Chondrocyte (in vitro differentiated cells): ENCODE measurements around the gene TAF1D. TPM values are rescaled to one million over a fixed set of nuclear protein-coding genes. Genes with fewer than 3 reads are reported as not detected.

ENCODE experiments used
- DNase-seq: peaks from one replicate; pipeline ENCODE4 v3.0.0; 2021; ENCODE audit warnings: mixed read lengths, low spot score
- H3K27ac Mint-ChIP-seq: one replicate; pipeline ENCODE4 v1.8.0; 2021; ENCODE audit warnings: mild to moderate bottlenecking, moderate library complexity, mixed read lengths; ENCODE audit not compliant: unreplicated experiment
- H3K27me3 Mint-ChIP-seq: 2 replicates; pipeline ENCODE4 v1.8.0; 2021; ENCODE audit warnings: low read depth, mixed read lengths
- H3K36me3 Mint-ChIP-seq: 2 replicates; pipeline ENCODE4 v1.8.0; 2021; ENCODE audit warnings: low read depth, mixed read lengths
- H3K4me1 Mint-ChIP-seq: 2 replicates; pipeline ENCODE4 v1.8.0; 2021; ENCODE audit warnings: low read depth, mild to moderate bottlenecking, mixed read lengths
- H3K4me3 Mint-ChIP-seq: one replicate; pipeline ENCODE4 v1.8.0; 2021; ENCODE audit warnings: mild to moderate bottlenecking, moderate library complexity, mixed read lengths; ENCODE audit not compliant: unreplicated experiment
- H3K9me3 Mint-ChIP-seq: 2 replicates; pipeline ENCODE4 v1.8.0; 2021; ENCODE audit warnings: low read depth, mixed read lengths
- microRNA-seq: library from miRNA; unstranded; fragments of <30 nt; microRNA quantifications from one replicate; pipeline ENCODE4 v1.2.0, GENCODE V29; 2020; ENCODE audit warnings: borderline number of aligned reads
- total RNA-seq: library from RNA; stranded (reverse); gene quantifications from 3 replicates; pipeline ENCODE4 v1.2.1, GENCODE V29; 2021
- TF ChIP-seq, protein P1 (sequence below): fragments of 200-600 bp; sonication (generic); IDR thresholded peaks from 2 replicates; pipeline ENCODE4 v1.5.0; 2021; ENCODE audit warnings: antibody characterized with exemption, mild to moderate bottlenecking, moderate library complexity

Gene TAF1D
- total RNA-seq, 1 donor from 2014 or later, result 85.7 TPM

DNA sequence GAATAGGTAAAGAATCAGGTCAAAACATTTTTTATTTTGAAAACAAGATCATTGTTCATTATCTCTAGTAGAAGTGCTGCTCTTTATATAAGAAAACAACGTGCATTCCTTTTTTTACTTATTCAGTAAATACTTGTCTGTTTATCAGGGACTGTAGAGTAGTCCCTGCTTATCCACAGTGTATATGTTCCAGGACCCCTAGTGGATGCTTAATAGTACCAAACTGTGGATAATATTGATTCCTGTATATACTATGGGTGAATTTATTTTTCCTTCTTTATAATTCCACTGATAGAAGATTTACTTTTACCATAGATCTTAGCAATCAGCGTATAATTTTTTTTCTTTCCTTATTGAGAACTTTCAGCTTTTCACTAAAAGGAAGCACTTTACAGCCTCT is 47.2 kb downstream of the TAF1D start:
- TF ChIP-seq, protein P1, sequence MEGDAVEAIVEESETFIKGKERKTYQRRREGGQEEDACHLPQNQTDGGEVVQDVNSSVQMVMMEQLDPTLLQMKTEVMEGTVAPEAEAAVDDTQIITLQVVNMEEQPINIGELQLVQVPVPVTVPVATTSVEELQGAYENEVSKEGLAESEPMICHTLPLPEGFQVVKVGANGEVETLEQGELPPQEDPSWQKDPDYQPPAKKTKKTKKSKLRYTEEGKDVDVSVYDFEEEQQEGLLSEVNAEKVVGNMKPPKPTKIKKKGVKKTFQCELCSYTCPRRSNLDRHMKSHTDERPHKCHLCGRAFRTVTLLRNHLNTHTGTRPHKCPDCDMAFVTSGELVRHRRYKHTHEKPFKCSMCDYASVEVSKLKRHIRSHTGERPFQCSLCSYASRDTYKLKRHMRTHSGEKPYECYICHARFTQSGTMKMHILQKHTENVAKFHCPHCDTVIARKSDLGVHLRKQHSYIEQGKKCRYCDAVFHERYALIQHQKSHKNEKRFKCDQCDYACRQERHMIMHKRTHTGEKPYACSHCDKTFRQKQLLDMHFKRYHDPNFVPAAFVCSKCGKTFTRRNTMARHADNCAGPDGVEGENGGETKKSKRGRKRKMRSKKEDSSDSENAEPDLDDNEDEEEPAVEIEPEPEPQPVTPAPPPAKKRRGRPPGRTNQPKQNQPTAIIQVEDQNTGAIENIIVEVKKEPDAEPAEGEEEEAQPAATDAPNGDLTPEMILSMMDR, result peak; percentile 28
- Mint-ChIP-seq H3K36me3 (peaks cover 45% of the 10 kb centered on the region), H3K27me3 (no peaks in the 10 kb centered on the region), H3K4me1 (no peaks in the 10 kb centered on the region), H3K4me3 (no peak overlapping the region), H3K9me3 (no peaks in the 10 kb centered on the region), H3K27ac (no peak overlapping the region)
- no peak for DNase-seq

DNA sequence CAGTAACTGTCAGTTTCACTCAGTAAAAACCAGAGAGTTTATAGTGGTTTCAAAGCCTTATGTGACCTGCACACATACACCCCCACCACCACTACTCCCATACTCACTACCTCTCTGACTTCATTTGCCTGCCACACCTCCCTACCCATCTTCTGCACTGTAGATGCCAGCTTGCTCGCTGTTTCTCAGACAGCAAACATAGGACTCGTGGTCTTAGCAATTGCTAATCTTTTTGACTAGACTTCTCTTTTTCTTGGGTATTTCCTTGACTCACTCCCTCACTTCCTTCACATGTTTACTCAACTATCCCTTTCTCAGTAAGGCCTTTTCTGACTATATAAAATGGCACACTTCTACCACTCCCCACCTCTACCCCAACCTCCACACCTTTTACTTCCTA is 52.1 kb downstream of the TAF1D start:
- no peaks in the 10 kb centered on the region for H3K9me3 Mint-ChIP-seq
- DNase-seq, result no peak
- peaks cover 29% of the 10 kb centered on the region for H3K36me3 Mint-ChIP-seq
- H3K4me1 Mint-ChIP-seq, result peaks cover 13% of the 10 kb centered on the region
- TF ChIP-seq, protein P1, result no peak
- no peaks in the 10 kb centered on the region for H3K27me3 Mint-ChIP-seq
- no peak overlapping the region for H3K4me3 Mint-ChIP-seq
- H3K27ac Mint-ChIP-seq, result no peak overlapping the region

DNA sequence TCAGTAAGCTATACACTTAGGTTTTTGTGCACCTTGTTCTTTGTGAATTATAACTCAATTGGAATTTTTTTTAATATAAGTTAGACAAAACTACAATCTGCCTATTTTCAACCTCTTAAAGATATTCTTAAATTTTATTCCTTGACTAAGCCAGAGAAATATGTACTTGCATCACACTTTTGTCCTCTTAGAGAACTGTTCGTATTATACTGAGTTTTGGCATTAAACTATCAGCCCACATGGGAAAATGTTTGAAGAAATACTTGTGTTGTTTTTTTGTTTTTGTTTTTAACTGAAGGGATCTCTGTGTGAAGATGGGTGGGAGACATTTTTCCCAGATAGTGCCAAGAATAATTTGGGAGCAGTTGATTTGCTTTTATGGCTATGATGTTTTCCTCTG is 54.5 kb downstream of the TAF1D start:
- no peak for DNase-seq
- Mint-ChIP-seq H3K27ac (peak overlapping the region; percentile 67), H3K27me3 (no peaks in the 10 kb centered on the region), H3K4me1 (peaks cover 13% of the 10 kb centered on the region), H3K36me3 (peaks cover 37% of the 10 kb centered on the region), H3K9me3 (no peaks in the 10 kb centered on the region), H3K4me3 (no peak overlapping the region)
- TF ChIP-seq, protein P1, result no peak

DNA sequence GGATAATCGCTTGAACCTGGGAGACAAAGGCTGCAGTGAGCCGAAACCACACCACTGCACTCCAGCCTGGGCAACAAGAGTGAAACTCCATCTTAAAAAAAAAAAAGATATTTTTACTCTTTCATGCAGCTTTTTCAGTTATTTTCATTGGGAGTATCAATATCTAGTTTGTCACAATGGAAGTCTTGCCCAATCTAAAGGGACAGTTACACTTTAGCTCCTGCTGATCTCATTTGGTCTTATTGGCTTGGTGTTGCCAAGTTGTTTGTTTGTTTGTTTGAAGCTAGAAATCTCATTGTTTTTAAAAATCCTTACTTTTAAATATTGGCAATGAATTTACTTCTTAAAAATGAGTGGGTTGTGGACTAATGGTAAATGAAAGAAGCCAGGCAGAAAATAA is 55.1 kb downstream of the TAF1D start:
- no peak for DNase-seq
- Mint-ChIP-seq H3K9me3 (no peaks in the 10 kb centered on the region), H3K4me3 (no peak overlapping the region), H3K36me3 (peaks cover 39% of the 10 kb centered on the region), H3K27ac (peak overlapping the region; percentile 67), H3K4me1 (peaks cover 13% of the 10 kb centered on the region), H3K27me3 (no peaks in the 10 kb centered on the region)
- TF ChIP-seq, protein P1, result no peak

Small RNAs within 50 kb of the gene (microRNA-seq; reads per million reads assigned to microRNA genes)
- gene MIR1304, result 11.6 reads per million, percentile 26 among the genes with 10 or more reads in this experiment

Other genes starting within 250 kb of the TAF1D start
- 21.3 to 38.6 TPM (median 24.0 TPM) in 3 replicates for gene SMCO4, start 198.1 kb downstream of the TAF1D start, total RNA-seq
- 11.1 to 15.3 TPM (median 11.3 TPM) in 3 replicates for gene CEP295, start 79.8 kb downstream of the TAF1D start, total RNA-seq
- 11.6 to 20.5 TPM (median 13.3 TPM) in 3 replicates for gene C11orf54, start 177 bp upstream of the TAF1D start, total RNA-seq
- 23.2 to 28.1 TPM (median 27.7 TPM) in 3 replicates for gene MED17, start 42.8 kb upstream of the TAF1D start, total RNA-seq
- gene VSTM5, start 109.1 kb upstream of the TAF1D start, total RNA-seq, result not detected in 3 replicates